GM12878 (cell line): Measurements from ENCODE around the gene OAS1. TPM values are rescaled to one million over a fixed set of nuclear protein-coding genes. Genes with fewer than 3 reads are reported as not detected.

ENCODE experiments used
- CBFB ChIP-seq: IDR thresholded peaks from 2 replicates; pipeline ENCODE4 v1.6.1; 2016; ENCODE audit warnings: antibody characterized with exemption, low read depth
- HCFC1 ChIP-seq: fragments of 150-350 bp; IDR thresholded peaks from 2 replicates; pipeline ENCODE4 v1.6.1; 2014; ENCODE audit warnings: low read length
- MXI1 ChIP-seq: fragments of 150-350 bp; IDR thresholded peaks from 2 replicates; pipeline ENCODE4 v1.6.1; 2011; ENCODE audit warnings: low read depth, mild to moderate bottlenecking, inconsistent platforms, low read length, improper control_type of control experiment
- NR2C1 ChIP-seq: fragments of 450-650 bp; IDR thresholded peaks from 2 replicates; pipeline ENCODE4 v1.6.1; 2017; ENCODE audit warnings: antibody characterized with exemption, mild to moderate bottlenecking, moderate library complexity
- STAT3 ChIP-seq: IDR thresholded peaks from 2 replicates; pipeline ENCODE4 v1.6.1; 2011; ENCODE audit warnings: low read depth, low read length, improper control_type of control experiment
- polyA plus RNA-seq, 11 experiments: library from polyadenylated mRNA; depleted of rRNA in 4 of 11; unstranded in 6 of 11; stranded (reverse) in 5 of 11; fragments of >200 nt; fragmentation: Nextera tagmentation in 4 of 11; fragmentation: Illumina TruSeq in 1 of 11; extraction: Ambion mirVana in 4 of 11; extraction: Trizol in 1 of 11; gene quantifications; 1 replicate in 1 of 11; 2 replicates in 10 of 11; pipeline versions ENCODE4 v1.2.1 to v1.2.3, GENCODE V29; 2011 to 2016; ENCODE audit warnings: inconsistent platforms in 2 of 11, missing spikeins in 2 of 11, low read depth in 1 of 11
- total RNA-seq, 4 experiments: library from RNA; depleted of rRNA in 3 of 4; stranded (reverse); fragments of >200 nt in 3 of 4; fragmentation: Illumina TruSeq in 1 of 4; extraction: Trizol in 1 of 4; gene quantifications; 2 replicates each; pipeline versions ENCODE4 v1.2.1 to v1.2.3, GENCODE V29; 2013 to 2021
- TF ChIP-seq, protein P1 (sequence below): fragments of 450-650 bp; IDR thresholded peaks from 2 replicates; pipeline ENCODE4 v1.6.1; 2018; ENCODE audit warnings: mild to moderate bottlenecking, low read depth, moderate library complexity; ENCODE audit not compliant: partially characterized antibody
- TF ChIP-seq, protein P2 (sequence below): fragments of 150-350 bp; IDR thresholded peaks from 2 replicates; pipeline ENCODE4 v1.6.1; 2016; ENCODE audit warnings: low read depth, low read length
- TF ChIP-seq, protein P3 (sequence below), 3 experiments: IDR thresholded peaks in 2 of 3; conservative IDR thresholded peaks in 1 of 3; 2 replicates each; pipeline ENCODE4 v1.5.1; 2011; ENCODE audit warnings: low read depth in 3 of 3, low read length in 3 of 3, mild to moderate bottlenecking in 3 of 3, control low read depth in 2 of 3, moderate library complexity in 2 of 3, inconsistent platforms in 1 of 3, mixed read lengths in 1 of 3; ENCODE audit not compliant: control insufficient read depth in 2 of 3, insufficient read depth in 1 of 3; ENCODE audit errors: extremely low read depth in 1 of 3

Gene OAS1
- total and polyA plus RNA-seq, 10 of the 15 experiments (the other 5 are each of a cell fraction or from before 2014, with no cell fraction given) = 44.7 to 287 (median 64.3) TPM

DNA sequence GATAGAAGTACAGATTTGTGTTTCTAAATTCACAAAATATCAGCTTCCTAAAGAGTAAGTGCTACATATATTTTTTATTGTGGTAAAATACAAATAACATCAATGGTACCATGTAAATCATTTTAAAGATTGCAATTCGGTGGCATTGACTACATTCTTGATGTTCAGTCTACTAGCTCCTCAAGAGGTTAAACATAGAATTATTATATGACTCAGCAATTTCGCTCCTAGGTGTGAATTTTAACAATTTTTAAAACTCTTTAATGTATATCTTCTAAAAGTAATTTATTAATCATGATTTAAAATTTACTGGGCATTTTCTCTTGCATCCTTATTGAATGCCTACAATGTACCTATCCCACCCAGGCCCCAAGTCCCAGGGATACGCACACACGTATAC is 29.8 kb upstream of the OAS1 start (continued):
- TF ChIP-seq, protein P1, sequence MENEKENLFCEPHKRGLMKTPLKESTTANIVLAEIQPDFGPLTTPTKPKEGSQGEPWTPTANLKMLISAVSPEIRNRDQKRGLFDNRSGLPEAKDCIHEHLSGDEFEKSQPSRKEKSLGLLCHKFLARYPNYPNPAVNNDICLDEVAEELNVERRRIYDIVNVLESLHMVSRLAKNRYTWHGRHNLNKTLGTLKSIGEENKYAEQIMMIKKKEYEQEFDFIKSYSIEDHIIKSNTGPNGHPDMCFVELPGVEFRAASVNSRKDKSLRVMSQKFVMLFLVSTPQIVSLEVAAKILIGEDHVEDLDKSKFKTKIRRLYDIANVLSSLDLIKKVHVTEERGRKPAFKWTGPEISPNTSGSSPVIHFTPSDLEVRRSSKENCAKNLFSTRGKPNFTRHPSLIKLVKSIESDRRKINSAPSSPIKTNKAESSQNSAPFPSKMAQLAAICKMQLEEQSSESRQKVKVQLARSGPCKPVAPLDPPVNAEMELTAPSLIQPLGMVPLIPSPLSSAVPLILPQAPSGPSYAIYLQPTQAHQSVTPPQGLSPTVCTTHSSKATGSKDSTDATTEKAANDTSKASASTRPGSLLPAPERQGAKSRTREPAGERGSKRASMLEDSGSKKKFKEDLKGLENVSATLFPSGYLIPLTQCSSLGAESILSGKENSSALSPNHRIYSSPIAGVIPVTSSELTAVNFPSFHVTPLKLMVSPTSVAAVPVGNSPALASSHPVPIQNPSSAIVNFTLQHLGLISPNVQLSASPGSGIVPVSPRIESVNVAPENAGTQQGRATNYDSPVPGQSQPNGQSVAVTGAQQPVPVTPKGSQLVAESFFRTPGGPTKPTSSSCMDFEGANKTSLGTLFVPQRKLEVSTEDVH = no peak
- no peak for TF ChIP-seq HCFC1
- no peak for TF ChIP-seq CBFB
- no peak for TF ChIP-seq MXI1
- no peak for TF ChIP-seq NR2C1
- TF ChIP-seq STAT3 = no peak
- TF ChIP-seq, protein P2, sequence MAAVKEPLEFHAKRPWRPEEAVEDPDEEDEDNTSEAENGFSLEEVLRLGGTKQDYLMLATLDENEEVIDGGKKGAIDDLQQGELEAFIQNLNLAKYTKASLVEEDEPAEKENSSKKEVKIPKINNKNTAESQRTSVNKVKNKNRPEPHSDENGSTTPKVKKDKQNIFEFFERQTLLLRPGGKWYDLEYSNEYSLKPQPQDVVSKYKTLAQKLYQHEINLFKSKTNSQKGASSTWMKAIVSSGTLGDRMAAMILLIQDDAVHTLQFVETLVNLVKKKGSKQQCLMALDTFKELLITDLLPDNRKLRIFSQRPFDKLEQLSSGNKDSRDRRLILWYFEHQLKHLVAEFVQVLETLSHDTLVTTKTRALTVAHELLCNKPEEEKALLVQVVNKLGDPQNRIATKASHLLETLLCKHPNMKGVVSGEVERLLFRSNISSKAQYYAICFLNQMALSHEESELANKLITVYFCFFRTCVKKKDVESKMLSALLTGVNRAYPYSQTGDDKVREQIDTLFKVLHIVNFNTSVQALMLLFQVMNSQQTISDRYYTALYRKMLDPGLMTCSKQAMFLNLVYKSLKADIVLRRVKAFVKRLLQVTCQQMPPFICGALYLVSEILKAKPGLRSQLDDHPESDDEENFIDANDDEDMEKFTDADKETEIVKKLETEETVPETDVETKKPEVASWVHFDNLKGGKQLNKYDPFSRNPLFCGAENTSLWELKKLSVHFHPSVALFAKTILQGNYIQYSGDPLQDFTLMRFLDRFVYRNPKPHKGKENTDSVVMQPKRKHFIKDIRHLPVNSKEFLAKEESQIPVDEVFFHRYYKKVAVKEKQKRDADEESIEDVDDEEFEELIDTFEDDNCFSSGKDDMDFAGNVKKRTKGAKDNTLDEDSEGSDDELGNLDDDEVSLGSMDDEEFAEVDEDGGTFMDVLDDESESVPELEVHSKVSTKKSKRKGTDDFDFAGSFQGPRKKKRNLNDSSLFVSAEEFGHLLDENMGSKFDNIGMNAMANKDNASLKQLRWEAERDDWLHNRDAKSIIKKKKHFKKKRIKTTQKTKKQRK = no peak
- TF ChIP-seq, protein P3, sequence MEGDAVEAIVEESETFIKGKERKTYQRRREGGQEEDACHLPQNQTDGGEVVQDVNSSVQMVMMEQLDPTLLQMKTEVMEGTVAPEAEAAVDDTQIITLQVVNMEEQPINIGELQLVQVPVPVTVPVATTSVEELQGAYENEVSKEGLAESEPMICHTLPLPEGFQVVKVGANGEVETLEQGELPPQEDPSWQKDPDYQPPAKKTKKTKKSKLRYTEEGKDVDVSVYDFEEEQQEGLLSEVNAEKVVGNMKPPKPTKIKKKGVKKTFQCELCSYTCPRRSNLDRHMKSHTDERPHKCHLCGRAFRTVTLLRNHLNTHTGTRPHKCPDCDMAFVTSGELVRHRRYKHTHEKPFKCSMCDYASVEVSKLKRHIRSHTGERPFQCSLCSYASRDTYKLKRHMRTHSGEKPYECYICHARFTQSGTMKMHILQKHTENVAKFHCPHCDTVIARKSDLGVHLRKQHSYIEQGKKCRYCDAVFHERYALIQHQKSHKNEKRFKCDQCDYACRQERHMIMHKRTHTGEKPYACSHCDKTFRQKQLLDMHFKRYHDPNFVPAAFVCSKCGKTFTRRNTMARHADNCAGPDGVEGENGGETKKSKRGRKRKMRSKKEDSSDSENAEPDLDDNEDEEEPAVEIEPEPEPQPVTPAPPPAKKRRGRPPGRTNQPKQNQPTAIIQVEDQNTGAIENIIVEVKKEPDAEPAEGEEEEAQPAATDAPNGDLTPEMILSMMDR (IDR thresholded peaks at IDR 0.05 in 2 of 3, conservative IDR thresholded peaks at IDR 0.05 in 1 of 3; ENCODE audit: control insufficient read depth in 2 of 3, extremely low read depth in 1 of 3, insufficient read depth in 1 of 3, low read depth in 3 of 3, low read length in 3 of 3) = no peak
